Ovary (tissue), 9 donors: ENCODE measurements around the gene HS6ST3. TPM values are rescaled to one million over a fixed set of nuclear protein-coding genes. Genes with fewer than 3 reads are reported as not detected.

ENCODE experiments used
- DNase-seq, 5 donors: peaks; one replicate each; pipeline ENCODE4 v3.0.0-alpha.2; 2019 to 2020
- H3K27ac ChIP-seq, 2 donors: fragments of 200-600 bp; one replicate each; pipeline versions ENCODE4 v1.5.1 to v1.8.0; 2019 to 2022
- H3K27me3 ChIP-seq: fragments of 200-600 bp; one replicate; pipeline ENCODE4 v1.8.0; 2022
- H3K36me3 ChIP-seq: fragments of 200-600 bp; sonication (generic); one replicate; pipeline ENCODE4 v1.5.1; 2019
- H3K4me1 ChIP-seq: one replicate; pipeline ENCODE4 v1.8.1; 2013; ENCODE audit warnings: mild to moderate bottlenecking, moderate library complexity; ENCODE audit not compliant: insufficient read depth
- H3K4me3 ChIP-seq: fragments of 200-600 bp; sonication (generic); one replicate; pipeline ENCODE4 v1.5.1; 2017
- H3K9me3 ChIP-seq, 2 donors: fragments of 200-600 bp in 1 of 2; sonication (generic) in 1 of 2; one replicate each; pipeline versions ENCODE4 v1.5.1 to v1.8.1; 2013 to 2019; ENCODE audit warnings: mild to moderate bottlenecking in 1 of 2, moderate library complexity in 1 of 2
- EP300 ChIP-seq: sonication (generic); formaldehyde crosslinking; IDR thresholded peaks from one replicate; pipeline ENCODE4 v1.6.1; 2017; ENCODE audit warnings: antibody characterized with exemption
- POLR2A ChIP-seq: fragments of 450-650 bp; IDR thresholded peaks from one replicate; pipeline ENCODE4 v1.6.1; 2017; ENCODE audit warnings: antibody characterized with exemption, mild to moderate bottlenecking, moderate library complexity
- WGBS, 3 donors: extraction: QIAGEN DNeasy Blood & Tissue Kit in 1 of 3; methylation state at CpG; one replicate each; pipeline versions ENCODE4 v1.1.5 to v1.1.7; 2013 to 2017; 5-methylcytosine and 5-hydroxymethylcytosine counted together
- intact Hi-C, 4 donors: fragments of 100-400 bp; cut with DNase I; formaldehyde crosslinking; loops; one replicate each; pipeline versions ENCODE4 v1.11.0 to v1.15.1; 2022 to 2023
- polyA plus RNA-seq, 2 donors: library from polyadenylated mRNA; stranded (reverse); fragments of 200-250 nt in 1 of 2; fragments of 350-450 nt in 1 of 2; fragmentation: Illumina TruSeq in 1 of 2; extraction: RNeasy Lipid Tissue Mini Kit (QIAGEN cat#74804) in 1 of 2; gene quantifications; one replicate each; pipeline ENCODE4 v1.2.3, GENCODE V29; 2013 to 2014
- total RNA-seq, 7 donors: library from RNA; depleted of rRNA in 2 of 7; stranded (reverse); fragments of >200 nt in 2 of 7; fragmentation: NEBNext Ultra II Directional in 3 of 7; extraction: Animal tissue kit (Norgen Biotek cat#: 25700) in 3 of 7; gene quantifications; one replicate each; pipeline versions ENCODE4 v1.1.0 to v1.2.4, GENCODE V29; 2016 to 2023
- TF ChIP-seq, protein P1 (sequence below), 3 donors: fragments of 450-650 bp in 2 of 3; fragments of 200-600 bp in 1 of 3; IDR thresholded peaks; one replicate each; pipeline versions ENCODE4 v1.5.1 to v1.8.0; 2016 to 2022; ENCODE audit warnings: antibody characterized with exemption in 3 of 3, mild to moderate bottlenecking in 1 of 3
- donor health status: DM: no; HTN: no; CAD: no; lungs with moderate emphysema.
- donor health status: DM: no; HTN: no; CAD: no.
- donor health status: Bipolar disorder and iron deficiency.
- donor health status: DM: yes; HTN: yes; CAD: no.
- donor health status: DM: no; HTN: no; CAD: no.
- donor health status: DM: yes; HTN: yes; CAD: no.

HS6ST3 gene
- total and polyA plus RNA-seq, 9 donors, result 0.05 to 0.46 (median 0.19) TPM; not detected in 3

DNA sequence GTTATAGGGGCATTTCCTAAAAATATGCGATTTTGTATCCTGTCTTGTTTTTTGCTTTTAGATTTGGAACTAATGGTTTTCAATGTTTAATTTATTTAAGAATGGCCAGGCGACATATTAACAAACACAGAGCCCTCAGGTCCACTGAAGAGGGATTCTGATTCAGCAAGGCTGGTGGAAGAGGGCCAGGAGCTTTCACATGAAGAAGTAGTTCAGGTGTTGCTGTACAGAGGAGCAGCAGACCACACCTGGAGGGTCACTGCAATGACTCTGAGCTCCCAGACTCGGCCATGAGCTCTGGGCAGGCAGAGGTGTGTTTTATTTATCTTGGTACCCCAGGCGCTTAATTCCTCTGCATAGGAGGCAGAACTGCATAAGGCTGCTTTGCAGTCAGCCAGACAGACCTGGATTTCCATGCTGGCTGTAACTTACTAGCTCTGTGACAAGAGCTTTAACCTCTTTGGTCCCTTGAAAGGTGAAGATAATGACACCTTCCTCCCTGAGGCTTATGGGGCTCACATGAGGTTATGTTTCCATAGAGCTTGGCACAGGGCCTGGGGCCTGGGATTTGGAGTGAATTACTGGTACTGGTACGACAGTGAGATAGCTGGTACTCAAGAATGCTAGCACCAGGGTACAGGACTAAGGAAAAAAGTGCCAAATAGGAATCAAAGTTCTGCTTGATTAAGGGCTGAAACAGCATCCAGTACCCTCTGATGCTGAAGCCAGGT is 719.6 kb downstream of the HS6ST3 start:
- H3K9me3 ChIP-seq, result no peaks in the 10 kb centered on the region
- H3K4me1 ChIP-seq, result no peaks in the 10 kb centered on the region
- no peak overlapping the region for H3K4me3 ChIP-seq
- TF ChIP-seq, protein P1, sequence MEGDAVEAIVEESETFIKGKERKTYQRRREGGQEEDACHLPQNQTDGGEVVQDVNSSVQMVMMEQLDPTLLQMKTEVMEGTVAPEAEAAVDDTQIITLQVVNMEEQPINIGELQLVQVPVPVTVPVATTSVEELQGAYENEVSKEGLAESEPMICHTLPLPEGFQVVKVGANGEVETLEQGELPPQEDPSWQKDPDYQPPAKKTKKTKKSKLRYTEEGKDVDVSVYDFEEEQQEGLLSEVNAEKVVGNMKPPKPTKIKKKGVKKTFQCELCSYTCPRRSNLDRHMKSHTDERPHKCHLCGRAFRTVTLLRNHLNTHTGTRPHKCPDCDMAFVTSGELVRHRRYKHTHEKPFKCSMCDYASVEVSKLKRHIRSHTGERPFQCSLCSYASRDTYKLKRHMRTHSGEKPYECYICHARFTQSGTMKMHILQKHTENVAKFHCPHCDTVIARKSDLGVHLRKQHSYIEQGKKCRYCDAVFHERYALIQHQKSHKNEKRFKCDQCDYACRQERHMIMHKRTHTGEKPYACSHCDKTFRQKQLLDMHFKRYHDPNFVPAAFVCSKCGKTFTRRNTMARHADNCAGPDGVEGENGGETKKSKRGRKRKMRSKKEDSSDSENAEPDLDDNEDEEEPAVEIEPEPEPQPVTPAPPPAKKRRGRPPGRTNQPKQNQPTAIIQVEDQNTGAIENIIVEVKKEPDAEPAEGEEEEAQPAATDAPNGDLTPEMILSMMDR (IDR thresholded peaks at IDR 0.05), result no peak
- TF ChIP-seq POLR2A, result no peak
- no peak for TF ChIP-seq EP300
- 55 to 69% (median 58%) methylated on average over 5 of the region's 5 CpGs for WGBS, 3 donors
- intact Hi-C loops, result no loop called here
- H3K27me3 ChIP-seq, result no peaks in the 10 kb centered on the region
- DNase-seq, result no peak
- no peaks in the 10 kb centered on the region for H3K36me3 ChIP-seq
- H3K27ac ChIP-seq, result no peak overlapping the region

DNA sequence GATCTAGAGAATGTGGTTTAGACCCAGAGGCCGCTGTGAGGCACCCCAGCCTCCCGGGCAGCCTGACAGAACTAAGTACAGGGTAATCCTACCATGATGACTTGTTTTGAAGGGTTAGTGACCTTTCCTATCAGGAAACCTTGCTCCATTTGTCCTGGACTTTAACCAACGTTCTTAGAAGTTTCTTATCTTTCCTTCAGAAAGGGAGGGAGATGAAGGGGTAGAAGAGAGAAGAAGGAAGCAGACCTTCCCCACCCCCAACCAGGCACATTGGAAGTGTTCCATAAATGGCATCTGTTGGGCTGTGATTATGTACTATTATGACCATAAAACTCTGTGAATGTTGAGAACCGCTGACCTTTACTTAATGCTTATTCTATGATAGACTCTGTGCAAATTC is 720.2 kb downstream of the HS6ST3 start:
- Histone ChIP-seq H3K4me3 (no peak overlapping the region), H3K36me3 (no peaks in the 10 kb centered on the region), H3K27ac (no peak overlapping the region), H3K4me1 (no peaks in the 10 kb centered on the region), H3K27me3 (no peaks in the 10 kb centered on the region), H3K9me3 (no peaks in the 10 kb centered on the region)
- intact Hi-C loops, result no loop called here
- WGBS, 3 donors, result 36 to 49% (median 42%) methylated on average over 4 of the region's 4 CpGs
- TF ChIP-seq, protein P1 (IDR thresholded peaks at IDR 0.05), result no peak
- TF ChIP-seq POLR2A (no peak), EP300 (no peak)
- no peak for DNase-seq

DNA sequence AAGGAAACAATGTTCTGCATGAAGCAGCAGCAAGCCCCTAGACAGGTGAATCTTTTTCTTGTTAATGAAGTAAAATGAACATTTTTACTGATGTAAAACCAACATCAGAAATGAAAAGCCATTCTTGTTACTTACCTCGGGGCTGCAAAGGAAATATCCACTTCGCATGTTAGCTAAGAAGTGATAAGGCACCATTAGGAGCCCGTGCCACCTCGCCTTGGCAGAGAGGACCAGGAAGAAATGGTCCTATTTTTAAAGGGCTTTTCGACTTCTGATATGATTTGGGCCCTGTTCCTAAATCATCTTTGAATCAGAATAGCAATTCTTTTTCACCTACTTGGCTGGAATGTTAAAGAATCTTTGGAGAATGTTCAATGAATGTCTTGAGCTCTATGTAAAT is 721.1 kb downstream of the HS6ST3 start:
- no peak for DNase-seq
- TF ChIP-seq EP300 (no peak), POLR2A (no peak)
- TF ChIP-seq, protein P1 (IDR thresholded peaks at IDR 0.05), result no peak
- WGBS, 3 donors, result 77 to 83% (median 77%) methylated on average over 5 of the region's 5 CpGs
- Histone ChIP-seq H3K27ac (no peak overlapping the region), H3K9me3 (no peaks in the 10 kb centered on the region), H3K4me3 (no peak overlapping the region), H3K4me1 (no peaks in the 10 kb centered on the region), H3K27me3 (no peaks in the 10 kb centered on the region), H3K36me3 (no peaks in the 10 kb centered on the region)
- intact Hi-C loops, result no loop called here

DNA sequence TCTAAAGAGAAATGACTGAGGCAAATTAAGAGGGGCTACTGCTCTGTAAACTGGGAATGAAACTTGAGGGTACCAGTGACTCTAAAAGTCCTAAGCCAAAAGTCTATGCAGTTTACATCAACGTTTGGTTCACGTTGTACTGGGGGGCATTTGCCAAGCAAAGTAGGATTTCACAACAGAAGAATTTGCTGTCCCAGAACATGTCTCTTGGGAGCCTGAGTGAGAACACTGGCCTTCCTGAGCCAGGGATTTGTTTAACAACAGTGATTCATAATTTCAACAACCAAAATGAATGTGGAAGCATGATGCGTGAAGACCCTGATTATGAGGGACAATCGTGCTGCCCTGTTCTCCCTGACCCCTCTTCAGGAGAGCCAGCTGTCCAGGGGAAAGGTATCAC is 726.4 kb downstream of the HS6ST3 start:
- no peaks in the 10 kb centered on the region for H3K27me3 ChIP-seq
- H3K4me1 ChIP-seq, result no peaks in the 10 kb centered on the region
- H3K9me3 ChIP-seq, result no peaks in the 10 kb centered on the region
- H3K27ac ChIP-seq, result no peak overlapping the region
- no peak overlapping the region for H3K4me3 ChIP-seq
- WGBS, 3 donors, result 53 to 62% (median 57%) methylated on average over 4 of the region's 4 CpGs
- intact Hi-C loops, result no loop called here
- no peaks in the 10 kb centered on the region for H3K36me3 ChIP-seq
- no peak for DNase-seq
- TF ChIP-seq POLR2A, result no peak
- TF ChIP-seq EP300, result no peak
- TF ChIP-seq, protein P1 (IDR thresholded peaks at IDR 0.05), result no peak
